H1 (cell line): ENCODE results near the gene TCEANC2. TPM values are rescaled to one million over a fixed set of nuclear protein-coding genes. Genes with fewer than 3 reads are reported as not detected.

ENCODE experiments used
- CTCF ChIA-PET: fragments of 300-600 bp; sonication (Branson Sonifier 250); formaldehyde crosslinking; loops from one replicate; lab custom pipeline; 2021; ENCODE audit not compliant: partially characterized antibody; lab: Charles Lee
- POLR2A ChIA-PET: fragments of 300-600 bp; sonication (Branson Sonifier 250); formaldehyde crosslinking; loops from one replicate; lab custom pipeline; 2021; ENCODE audit warnings: inconsistent platforms; ENCODE audit not compliant: partially characterized antibody; lab: Charles Lee
- DNase-seq, 2 experiments: peaks; one replicate each; pipeline versions ENCODE4 v3.0.0 to v3.0.0-alpha.2; 2010 to 2022; ENCODE audit warnings: low spot score in 2 of 2, low read depth in 1 of 2, mixed read lengths in 1 of 2
- FAIRE-seq: peaks from 2 replicates; lab custom pipeline; 2011; peaks lifted over from hg19 to GRCh38; lab: Jason Lieb, UNC
- H2AFZ ChIP-seq: 2 replicates; pipeline ENCODE4 v1.8.1; 2012; ENCODE audit warnings: low read length, inconsistent platforms
- H2AK5ac ChIP-seq: 2 replicates; pipeline ENCODE4 v1.6.1; 2013; ENCODE audit warnings: low read depth, low read length
- H2BK120ac ChIP-seq: replicated peaks from 2 replicates; pipeline ENCODE3; 2013; ENCODE audit warnings: low read depth, low read length, inconsistent platforms
- H2BK12ac ChIP-seq: 2 replicates; pipeline ENCODE4 v1.6.1; 2013; ENCODE audit warnings: low read depth, low read length
- H2BK15ac ChIP-seq: 2 replicates; pipeline ENCODE4 v1.6.1; 2013; ENCODE audit warnings: low read length
- H2BK20ac ChIP-seq: 2 replicates; pipeline ENCODE4 v1.6.1; 2013; ENCODE audit warnings: low read length
- H2BK5ac ChIP-seq: 2 replicates; pipeline ENCODE4 v1.6.1; 2013; ENCODE audit warnings: low read depth, low read length
- H3K14ac ChIP-seq: 2 replicates; pipeline ENCODE4 v1.6.1; 2013; ENCODE audit warnings: inconsistent platforms; ENCODE audit not compliant: insufficient read length
- H3K18ac ChIP-seq: 2 replicates; pipeline ENCODE4 v1.6.1; 2013; ENCODE audit warnings: low read length; ENCODE audit errors: extremely low read depth
- H3K23ac ChIP-seq: 2 replicates; pipeline ENCODE4 v1.6.1; 2013; ENCODE audit warnings: inconsistent platforms; ENCODE audit not compliant: insufficient read length
- H3K23me2 ChIP-seq: 2 replicates; pipeline ENCODE4 v1.6.1; 2013; ENCODE audit warnings: low read depth, low read length
- H3K27ac ChIP-seq: 2 replicates; pipeline ENCODE4 v1.6.1; 2011; ENCODE audit warnings: low read depth, low read length, inconsistent platforms
- H3K27me3 ChIP-seq, 4 experiments: replicated peaks in 1 of 4; 1 replicate in 1 of 4; 2 replicates in 3 of 4; pipeline versions ENCODE4 v1.6.1 to v1.8.1; 2011 to 2013; ENCODE audit warnings: low read length in 3 of 4, mild to moderate bottlenecking in 3 of 4, inconsistent platforms in 2 of 4, mixed read lengths in 2 of 4, moderate library complexity in 1 of 4; ENCODE audit not compliant: control insufficient read depth in 3 of 4, insufficient read depth in 3 of 4; ENCODE audit errors: extremely low read depth in 1 of 4
- H3K36me3 ChIP-seq, 4 experiments: 2 replicates each; pipeline versions ENCODE4 v1.6.1 to v1.8.1; 2011 to 2013; ENCODE audit warnings: mild to moderate bottlenecking in 4 of 4, low read length in 3 of 4, moderate library complexity in 2 of 4, control low read depth in 1 of 4, inconsistent platforms in 1 of 4; ENCODE audit not compliant: insufficient read depth in 4 of 4, control insufficient read depth in 2 of 4
- H3K4ac ChIP-seq: replicated peaks from 2 replicates; pipeline ENCODE3; 2013; ENCODE audit warnings: low read length, low read depth, mixed read lengths, inconsistent platforms; ENCODE audit not compliant: insufficient read length
- H3K4me1 ChIP-seq, 4 experiments: replicated peaks in 1 of 4; 1 replicate in 1 of 4; 2 replicates in 3 of 4; pipeline versions ENCODE4 v1.6.1 to v1.8.1; 2011 to 2013; ENCODE audit warnings: low read length in 3 of 4, inconsistent platforms in 2 of 4, mixed read lengths in 1 of 4; ENCODE audit not compliant: insufficient read depth in 4 of 4, control insufficient read depth in 3 of 4
- H3K4me2 ChIP-seq, 2 experiments: 2 replicates each; pipeline versions ENCODE4 v1.6.1 to v1.8.1; 2011 to 2013; ENCODE audit warnings: low read depth in 2 of 2, low read length in 2 of 2, control low read depth in 1 of 2, inconsistent platforms in 1 of 2, mild to moderate bottlenecking in 1 of 2; ENCODE audit not compliant: insufficient read depth in 1 of 2
- H3K4me3 ChIP-seq, 4 experiments: fragments of 200-600, 300-600 bp in 1 of 4; sonication (generic), shearing (Covaris generic), sonication (Bioruptor Twin) in 1 of 4; 2 replicates each; pipeline versions ENCODE4 v1.5.1 to v1.8.1; 2011 to 2016; ENCODE audit warnings: low read length in 4 of 4, low read depth in 3 of 4, control low read depth in 2 of 4, inconsistent platforms in 2 of 4, mild to moderate bottlenecking in 2 of 4, mixed read lengths in 1 of 4, moderate library complexity in 1 of 4; ENCODE audit not compliant: insufficient read depth in 2 of 4; ENCODE audit errors: extremely low read depth in 1 of 4
- H3K56ac ChIP-seq: replicated peaks from 2 replicates; pipeline ENCODE3; 2013; ENCODE audit warnings: low read depth, mild to moderate bottlenecking, mixed read lengths, low read length, inconsistent platforms; ENCODE audit not compliant: insufficient read length
- H3K79me1 ChIP-seq: 2 replicates; pipeline ENCODE4 v1.6.1; 2013; ENCODE audit warnings: low read depth, low read length, control low read depth
- H3K79me2 ChIP-seq, 2 experiments: 2 replicates each; pipeline versions ENCODE4 v1.6.1 to v1.8.1; 2012 to 2013; ENCODE audit warnings: low read length in 2 of 2, mild to moderate bottlenecking in 2 of 2, inconsistent platforms in 1 of 2; ENCODE audit not compliant: insufficient read depth in 2 of 2, control insufficient read depth in 1 of 2
- H3K9ac ChIP-seq, 4 experiments: replicated peaks in 1 of 4; 1 replicate in 1 of 4; 2 replicates in 3 of 4; pipeline versions ENCODE4 v1.6.1 to v1.8.1; 2011 to 2013; ENCODE audit warnings: low read depth in 3 of 4, low read length in 3 of 4, control low read depth in 2 of 4, mild to moderate bottlenecking in 2 of 4, moderate library complexity in 2 of 4, inconsistent platforms in 1 of 4; ENCODE audit errors: extremely low read depth in 1 of 4
- H3K9me3 ChIP-seq, 2 experiments: 2 replicates each; pipeline versions ENCODE4 v1.6.1 to v1.8.1; 2012 to 2013; ENCODE audit warnings: mild to moderate bottlenecking in 2 of 2, moderate library complexity in 2 of 2, control low read depth in 1 of 2, inconsistent platforms in 1 of 2, low read depth in 1 of 2, low read length in 1 of 2, mixed read lengths in 1 of 2; ENCODE audit not compliant: insufficient read depth in 2 of 2
- H4K20me1 ChIP-seq, 2 experiments: replicated peaks in 1 of 2; 2 replicates each; pipeline versions ENCODE3 to v1.8.1; 2011 to 2013; ENCODE audit warnings: inconsistent platforms in 2 of 2, low read length in 2 of 2, mild to moderate bottlenecking in 1 of 2; ENCODE audit not compliant: insufficient read depth in 2 of 2, control insufficient read depth in 1 of 2
- H4K5ac ChIP-seq: 2 replicates; pipeline ENCODE4 v1.6.1; 2013; ENCODE audit warnings: low read length, low read depth, mixed read lengths, inconsistent platforms; ENCODE audit not compliant: insufficient read length
- H4K8ac ChIP-seq: 2 replicates; pipeline ENCODE4 v1.8.0; 2013; ENCODE audit warnings: mild to moderate bottlenecking, moderate library complexity, low read length, inconsistent platforms; ENCODE audit not compliant: insufficient read depth; ENCODE audit errors: extremely low read depth
- H4K91ac ChIP-seq: replicated peaks from 2 replicates; pipeline ENCODE3; 2013; ENCODE audit warnings: low read length, mixed read lengths, inconsistent platforms; ENCODE audit not compliant: insufficient read length
- EP300 ChIP-seq, 2 experiments: IDR thresholded peaks; 1 replicate in 1 of 2; 2 replicates in 1 of 2; pipeline ENCODE4 v1.6.1; 2011 to 2012; ENCODE audit warnings: low read depth in 2 of 2, low read length in 2 of 2, mild to moderate bottlenecking in 2 of 2, borderline replicate concordance in 1 of 2, inconsistent platforms in 1 of 2, moderate library complexity in 1 of 2
- GTF2F1 ChIP-seq: IDR thresholded peaks from 2 replicates; pipeline ENCODE4 v1.6.1; 2012; ENCODE audit warnings: low read depth, low read length, improper control_type of control experiment, borderline replicate concordance
- PHF8 ChIP-seq: fragments of 200-600 bp; sonication (generic); conservative IDR thresholded peaks from 2 replicates; pipeline ENCODE4 v1.7.1; 2012; ENCODE audit warnings: low read depth, mild to moderate bottlenecking, inconsistent platforms, low read length, moderate library complexity
- RBBP5 ChIP-seq: IDR thresholded peaks from 2 replicates; pipeline ENCODE4 v1.7.1; 2012; ENCODE audit warnings: low read depth, mild to moderate bottlenecking, inconsistent platforms, low read length, moderate library complexity, borderline replicate concordance
- SP1 ChIP-seq: IDR thresholded peaks from 2 replicates; pipeline ENCODE4 v1.6.1; 2011; ENCODE audit warnings: low read depth, low read length
- WGBS, 2 experiments: shearing (Covaris generic) in 1 of 2; methylation state at CpG; one replicate each; pipeline versions ENCODE4 v1.1.6 to v1.1.7; 2013 to 2015; ENCODE audit warnings: low lambda C conversion rate in 2 of 2, mixed read lengths in 2 of 2, inconsistent platforms in 1 of 2, low coverage in 1 of 2, missing lambda C conversion rate in 1 of 2; ENCODE audit not compliant: insufficient replicate concordance in 2 of 2, insufficient coverage in 1 of 2, insufficient read length in 1 of 2; ENCODE audit errors: extremely low coverage in 1 of 2, missing lambda C conversion rate in 1 of 2; 5-methylcytosine and 5-hydroxymethylcytosine counted together
- polyA plus RNA-seq, 7 experiments: library from polyadenylated mRNA; depleted of rRNA in 3 of 7; stranded (reverse) in 5 of 7; unstranded in 2 of 7; fragments of >200 nt in 5 of 7; fragments of 200-250 nt in 2 of 7; gene quantifications; 1 replicate in 5 of 7; 2 replicates in 1 of 7; 4 replicates in 1 of 7; pipeline versions ENCODE4 v1.2.1 to v1.2.3, GENCODE V29; 2011 to 2013; ENCODE audit warnings: missing spikeins in 2 of 7, mixed read lengths in 2 of 7
- total RNA-seq: library from RNA; stranded (reverse); fragmentation: NEBNext Ultra II Directional; extraction: Animal tissue kit (Norgen Biotek cat#: 25700); gene quantifications from 2 replicates; pipeline ENCODE4 v1.2.1, GENCODE V29; 2021

The TCEANC2 gene
- total and polyA plus RNA-seq, 2 of the 8 experiments (the other 6 are each of a cell fraction or from before 2014, with no cell fraction given): 4.2 to 8.2 TPM

GRCh38 chr1:54120698-54121481 lies 67.5 kb downstream of the TCEANC2 start:
- Histone ChIP-seq H2BK15ac (peak overlapping the region; percentile 98; the same call in 1 of the 2 replicates), H3K79me2 (no peaks in the 10 kb centered on the region), H3K36me3 (no peaks in the 10 kb centered on the region), H2BK5ac (peak overlapping the region; percentile 7; the same call in 1 of the 2 replicates), H4K5ac (no peak overlapping the region), H3K4me1 (peaks cover 7 to 27% (median 15%) of the 10 kb centered on the region in 4 experiments), H3K9me3 (no peaks in the 10 kb centered on the region), H2BK20ac (no peak overlapping the region), H2BK12ac (peak overlapping the region; percentile 61; the same call in 1 of the 2 replicates), H4K20me1 (peaks cover 0 to 7% of the 10 kb centered on the region in 2 experiments), H2BK120ac (no peak overlapping the region), H3K27me3 (peaks cover 0 to 11% (median 8%) of the 10 kb centered on the region in 4 experiments; a peak in 5 of 7 replicates), H3K4ac (no peak overlapping the region), H3K27ac (no peak overlapping the region), H2AFZ (peak overlapping the region; percentile 85), H2AK5ac (0 out of 2 replicates have a peak overlapping the region, but pooled peaks have one; percentile 25), H3K9ac (no peak overlapping the region), H4K8ac (peak overlapping the region; percentile 94; the same call in 1 of the 2 replicates), H3K23ac (no peak overlapping the region), H3K23me2 (peaks cover 13% of the 10 kb centered on the region; the same call in 1 of the 2 replicates), H3K56ac (no peak overlapping the region), H4K91ac (peak overlapping the region; percentile 83), H3K4me2 (peak overlapping the region; percentile 26 to 74), H3K4me3 (peak overlapping the region in 1 of 4 experiments; percentile 45; a peak in 2 of 8 replicates), H3K18ac (peak overlapping the region; percentile 33; the same call in 1 of the 2 replicates), H3K14ac (no peak overlapping the region), H3K79me1 (no peaks in the 10 kb centered on the region)
- 70% methylated on average over 21 of the region's 33 CpGs; no CpG with 5 or more reads in 1 of the 2 experiments for WGBS, 2 experiments
- no peak for FAIRE-seq
- TF ChIP-seq GTF2F1 (no peak), PHF8 (no peak), SP1 (no peak), RBBP5 (0 out of 2 replicates have a peak, but pooled peaks have one; percentile 28), EP300 (IDR thresholded peaks at IDR 0.05; ENCODE audit: borderline replicate concordance in 1 of 2, low read depth in 2 of 2, low read length in 2 of 2) (no peak)
- peak in 1 of 2 experiments; percentile 63 for DNase-seq
- ChIA-PET CTCF (interaction anchor here (0.6 to 9.7 kb wide), 19 partner anchors 9 to 363 kb away, joined by 3 to 110 read pairs (median 7); partner anchors contain the start of genes CYB5RL and MRPL37), POLR2A (interaction anchor here (1.0 to 2.9 kb wide), 6 partner anchors 11 to 102 kb away, joined by 3 to 8 read pairs (median 5); partner anchors contain the start of genes CYB5RL and MRPL37)
